Measurements from ENCODE around the gene KLK15.

DNA sequence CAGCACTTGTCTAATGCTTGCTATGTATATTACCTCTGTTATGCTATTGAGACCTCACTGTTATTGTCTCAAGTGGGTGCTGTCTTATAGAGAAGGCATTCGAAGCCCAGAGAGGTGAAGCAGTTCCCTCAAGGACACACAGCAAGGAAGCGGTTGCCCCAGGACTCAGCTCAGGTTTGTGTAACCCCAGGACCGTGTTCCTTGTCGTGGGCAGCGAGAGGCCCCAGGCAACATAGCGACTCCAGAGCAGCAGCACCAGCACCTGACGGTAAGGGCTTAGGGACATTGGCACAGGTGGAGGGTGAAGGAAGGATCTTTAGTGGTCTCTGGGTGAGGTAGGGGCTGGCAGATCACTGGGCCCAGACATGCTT lies 2.4 kb downstream of the KLK15 start:
- TF ChIP-seq SREBF2 (IDR thresholded peaks at IDR 0.05) = no peak
- no peak for TF ChIP-seq ZNF302 (CRISPR knock-in tag; IDR thresholded peaks at IDR 0.05)
- no peak for TF ChIP-seq MAFK (IDR thresholded peaks at IDR 0.05; ENCODE audit: partially characterized antibody)
- TF ChIP-seq, protein P1, sequence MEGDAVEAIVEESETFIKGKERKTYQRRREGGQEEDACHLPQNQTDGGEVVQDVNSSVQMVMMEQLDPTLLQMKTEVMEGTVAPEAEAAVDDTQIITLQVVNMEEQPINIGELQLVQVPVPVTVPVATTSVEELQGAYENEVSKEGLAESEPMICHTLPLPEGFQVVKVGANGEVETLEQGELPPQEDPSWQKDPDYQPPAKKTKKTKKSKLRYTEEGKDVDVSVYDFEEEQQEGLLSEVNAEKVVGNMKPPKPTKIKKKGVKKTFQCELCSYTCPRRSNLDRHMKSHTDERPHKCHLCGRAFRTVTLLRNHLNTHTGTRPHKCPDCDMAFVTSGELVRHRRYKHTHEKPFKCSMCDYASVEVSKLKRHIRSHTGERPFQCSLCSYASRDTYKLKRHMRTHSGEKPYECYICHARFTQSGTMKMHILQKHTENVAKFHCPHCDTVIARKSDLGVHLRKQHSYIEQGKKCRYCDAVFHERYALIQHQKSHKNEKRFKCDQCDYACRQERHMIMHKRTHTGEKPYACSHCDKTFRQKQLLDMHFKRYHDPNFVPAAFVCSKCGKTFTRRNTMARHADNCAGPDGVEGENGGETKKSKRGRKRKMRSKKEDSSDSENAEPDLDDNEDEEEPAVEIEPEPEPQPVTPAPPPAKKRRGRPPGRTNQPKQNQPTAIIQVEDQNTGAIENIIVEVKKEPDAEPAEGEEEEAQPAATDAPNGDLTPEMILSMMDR (IDR thresholded peaks at IDR 0.05) = no peak
- TF ChIP-seq RNF2 (IDR thresholded peaks at IDR 0.05; ENCODE audit: borderline replicate concordance, low read depth) = no peak
- no peak for TF ChIP-seq POLR2A (IDR thresholded peaks at IDR 0.05; ENCODE audit: low read length)
- TF ChIP-seq, protein P2, sequence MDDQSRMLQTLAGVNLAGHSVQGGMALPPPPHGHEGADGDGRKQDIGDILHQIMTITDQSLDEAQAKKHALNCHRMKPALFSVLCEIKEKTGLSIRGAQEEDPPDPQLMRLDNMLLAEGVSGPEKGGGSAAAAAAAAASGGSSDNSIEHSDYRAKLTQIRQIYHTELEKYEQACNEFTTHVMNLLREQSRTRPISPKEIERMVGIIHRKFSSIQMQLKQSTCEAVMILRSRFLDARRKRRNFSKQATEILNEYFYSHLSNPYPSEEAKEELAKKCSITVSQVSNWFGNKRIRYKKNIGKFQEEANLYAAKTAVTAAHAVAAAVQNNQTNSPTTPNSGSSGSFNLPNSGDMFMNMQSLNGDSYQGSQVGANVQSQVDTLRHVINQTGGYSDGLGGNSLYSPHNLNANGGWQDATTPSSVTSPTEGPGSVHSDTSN (IDR thresholded peaks at IDR 0.05) = no peak
- TF ChIP-seq, protein P3, sequence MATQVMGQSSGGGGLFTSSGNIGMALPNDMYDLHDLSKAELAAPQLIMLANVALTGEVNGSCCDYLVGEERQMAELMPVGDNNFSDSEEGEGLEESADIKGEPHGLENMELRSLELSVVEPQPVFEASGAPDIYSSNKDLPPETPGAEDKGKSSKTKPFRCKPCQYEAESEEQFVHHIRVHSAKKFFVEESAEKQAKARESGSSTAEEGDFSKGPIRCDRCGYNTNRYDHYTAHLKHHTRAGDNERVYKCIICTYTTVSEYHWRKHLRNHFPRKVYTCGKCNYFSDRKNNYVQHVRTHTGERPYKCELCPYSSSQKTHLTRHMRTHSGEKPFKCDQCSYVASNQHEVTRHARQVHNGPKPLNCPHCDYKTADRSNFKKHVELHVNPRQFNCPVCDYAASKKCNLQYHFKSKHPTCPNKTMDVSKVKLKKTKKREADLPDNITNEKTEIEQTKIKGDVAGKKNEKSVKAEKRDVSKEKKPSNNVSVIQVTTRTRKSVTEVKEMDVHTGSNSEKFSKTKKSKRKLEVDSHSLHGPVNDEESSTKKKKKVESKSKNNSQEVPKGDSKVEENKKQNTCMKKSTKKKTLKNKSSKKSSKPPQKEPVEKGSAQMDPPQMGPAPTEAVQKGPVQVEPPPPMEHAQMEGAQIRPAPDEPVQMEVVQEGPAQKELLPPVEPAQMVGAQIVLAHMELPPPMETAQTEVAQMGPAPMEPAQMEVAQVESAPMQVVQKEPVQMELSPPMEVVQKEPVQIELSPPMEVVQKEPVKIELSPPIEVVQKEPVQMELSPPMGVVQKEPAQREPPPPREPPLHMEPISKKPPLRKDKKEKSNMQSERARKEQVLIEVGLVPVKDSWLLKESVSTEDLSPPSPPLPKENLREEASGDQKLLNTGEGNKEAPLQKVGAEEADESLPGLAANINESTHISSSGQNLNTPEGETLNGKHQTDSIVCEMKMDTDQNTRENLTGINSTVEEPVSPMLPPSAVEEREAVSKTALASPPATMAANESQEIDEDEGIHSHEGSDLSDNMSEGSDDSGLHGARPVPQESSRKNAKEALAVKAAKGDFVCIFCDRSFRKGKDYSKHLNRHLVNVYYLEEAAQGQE (IDR thresholded peaks at IDR 0.05) = no peak
- TF ChIP-seq, protein P4, sequence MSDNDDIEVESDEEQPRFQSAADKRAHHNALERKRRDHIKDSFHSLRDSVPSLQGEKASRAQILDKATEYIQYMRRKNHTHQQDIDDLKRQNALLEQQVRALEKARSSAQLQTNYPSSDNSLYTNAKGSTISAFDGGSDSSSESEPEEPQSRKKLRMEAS (IDR thresholded peaks at IDR 0.05) = no peak
- no peak for TF ChIP-seq HDAC2 (IDR thresholded peaks at IDR 0.05)
- TF ChIP-seq CEBPB (IDR thresholded peaks at IDR 0.05) = no peak
- no peak for TF ChIP-seq RAD21 (conservative IDR thresholded peaks at IDR 0.05 in 1 of 2, IDR thresholded peaks at IDR 0.05 in 1 of 2)

Measured in A549 (cell line).